GM18505 (cell line): ENCODE results near the gene TIMM8B.

Experiments used
- ATAC-seq: cut with Tn5 transposase; IDR thresholded peaks from one replicate; pipeline ENCODE4 v1.9.1; 2021; ENCODE audit not compliant: unreplicated experiment
- POLR2A ChIP-seq: IDR thresholded peaks from 4 replicates; pipeline ENCODE4 v1.6.1; 2011; ENCODE audit warnings: borderline replicate concordance; ENCODE audit not compliant: insufficient read depth, insufficient read length; ENCODE audit errors: extremely low read depth

The TIMM8B gene

GRCh38 chr11:112086422-112087191 lies at the start of gene TIMM8B, which contains the start of gene SDHD:
TSS of gene TIMM8B (minus strand) at chr11:112086756. CDS start at chr11:112086723, 33 bp downstream.
TSS of gene SDHD (plus strand) at chr11:112086873. CDS start at chr11:112086908, 35 bp downstream.
- TF ChIP-seq POLR2A: peak; percentile 96
- peak; percentile 94 for ATAC-seq

- no peak for ATAC-seq
- TF ChIP-seq POLR2A: no peak
These were observed 47.9 kb upstream of the TIMM8B start for GRCh38 chr11:112134473-112134872.

GRCh38 chr11:112132737-112133136 lies 46.2 kb upstream of the TIMM8B start:
- TF ChIP-seq POLR2A: no peak
- no peak for ATAC-seq

GRCh38 chr11:112129656-112130055 lies 43.1 kb upstream of the TIMM8B start:
- TF ChIP-seq POLR2A: no peak
- ATAC-seq: no peak

- no peak for TF ChIP-seq POLR2A
- no peak for ATAC-seq
These were observed 42.0 kb upstream of the TIMM8B start for GRCh38 chr11:112128483-112129121.

GRCh38 chr11:112127056-112127455 lies 40.5 kb upstream of the TIMM8B start:
- no peak for ATAC-seq
- TF ChIP-seq POLR2A: no peak

- ATAC-seq: no peak
- TF ChIP-seq POLR2A: no peak
These were observed 36.6 kb upstream of the TIMM8B start for GRCh38 chr11:112123129-112123528.

- ATAC-seq: no peak
- no peak for TF ChIP-seq POLR2A
These were observed 35.5 kb upstream of the TIMM8B start for GRCh38 chr11:112121981-112122615.

GRCh38 chr11:112118176-112118575 lies 31.6 kb upstream of the TIMM8B start:
- TF ChIP-seq POLR2A: no peak
- no peak for ATAC-seq

- TF ChIP-seq POLR2A: no peak
- no peak for ATAC-seq
These were observed 28.8 kb upstream of the TIMM8B start for GRCh38 chr11:112115386-112115785.

- ATAC-seq: no peak
- TF ChIP-seq POLR2A: no peak
These were observed 27.9 kb upstream of the TIMM8B start for GRCh38 chr11:112114460-112114859.

- ATAC-seq: no peak
These were observed 27.2 kb upstream of the TIMM8B start for GRCh38 chr11:112113539-112114457.

GRCh38 chr11:112106070-112106469 lies 19.5 kb upstream of the TIMM8B start:
- no peak for ATAC-seq
- no peak for TF ChIP-seq POLR2A

More at GRCh38 chr11:112113539-112114457, 27.2 kb upstream of the TIMM8B start:
- TF ChIP-seq POLR2A: no peak

- TF ChIP-seq POLR2A: no peak
These were observed 16.9 kb upstream of the TIMM8B start for GRCh38 chr11:112103446-112103845.

GRCh38 chr11:112100462-112100861 lies 13.9 kb upstream of the TIMM8B start:
- TF ChIP-seq POLR2A: no peak

More at GRCh38 chr11:112103446-112103845, 16.9 kb upstream of the TIMM8B start:
- no peak for ATAC-seq

More at GRCh38 chr11:112100462-112100861, 13.9 kb upstream of the TIMM8B start:
- ATAC-seq: no peak
